HepG2 (cell line): ENCODE measurements around the gene PCYT2. TPM values are rescaled to one million over a fixed set of nuclear protein-coding genes. Genes with fewer than 3 reads are reported as not detected.

Experiments used
- ATAC-seq: fragments of 200-7000 bp; cut with Tn5 transposase; 3 replicates; pipeline ENCODE4 v1.9.1; 2020; ENCODE audit warnings: mild to moderate bottlenecking, moderate library complexity
- BruUV-seq: library from RNA; stranded (reverse); fragments of 400-500 nt; replicated peaks from 2 replicates; lab custom pipeline; 2021; lab: Mats Ljungman, UMichigan
- CTCF ChIA-PET: fragments of 300-600 bp; formaldehyde crosslinking; extraction: SDS; loops from one replicate; lab custom pipeline; 2021; ENCODE audit warnings: low total read pairs, inconsistent platforms, low intra/inter-chr PET ratio; lab: Yijun Ruan, JAX
- POLR2A ChIA-PET: fragments of 350-600 bp; sonication (Branson Sonifier 250); formaldehyde crosslinking; loops from one replicate; lab custom pipeline; 2020; ENCODE audit warnings: antibody characterized with exemption, inconsistent platforms; lab: Yijun Ruan, JAX
- DNase-seq: peaks from one replicate; pipeline ENCODE4 v3.0.0-alpha.2; 2015; ENCODE audit warnings: low spot score
- FAIRE-seq: peaks from 3 replicates; lab custom pipeline; 2011; peaks lifted over from hg19 to GRCh38; lab: Jason Lieb, UNC
- H2AFZ ChIP-seq: one replicate; pipeline ENCODE4 v1.6.1; 2011; ENCODE audit warnings: low read length, inconsistent platforms
- H3K27ac ChIP-seq: fragments of 300-600 bp; 3 replicates; pipeline ENCODE4 v1.8.0; 2011; ENCODE audit warnings: mixed run types, mild to moderate bottlenecking, mixed read lengths, low read length, inconsistent platforms; ENCODE audit not compliant: insufficient read depth; ENCODE audit errors: extremely low read length
- H3K27me3 ChIP-seq, 2 experiments: fragments of 200-600 bp in 1 of 2; 2 replicates in 1 of 2; 3 replicates in 1 of 2; pipeline versions ENCODE4 v1.6.0 to v1.8.0; 2011; ENCODE audit warnings: low read length in 2 of 2, mild to moderate bottlenecking in 2 of 2, moderate library complexity in 2 of 2, inconsistent platforms in 1 of 2; ENCODE audit not compliant: insufficient read depth in 2 of 2, control insufficient read depth in 1 of 2
- H3K36me3 ChIP-seq, 2 experiments: fragments of 200-600 bp in 1 of 2; replicated peaks in 1 of 2; 2 replicates in 1 of 2; 3 replicates in 1 of 2; pipeline versions ENCODE4 v1.5.1 to v1.8.0; 2011; ENCODE audit warnings: low read length in 2 of 2, inconsistent platforms in 1 of 2; ENCODE audit not compliant: insufficient read depth in 2 of 2, control insufficient read depth in 1 of 2
- H3K4me1 ChIP-seq: 2 replicates; pipeline ENCODE4 v1.5.1; 2012; ENCODE audit warnings: low read length, inconsistent platforms; ENCODE audit not compliant: insufficient read depth
- H3K4me2 ChIP-seq: 2 replicates; pipeline ENCODE4 v1.6.0; 2011; ENCODE audit warnings: low read depth, low read length, inconsistent platforms
- H3K4me3 ChIP-seq, 3 experiments: fragments of 200-600 bp in 1 of 3; sonication (generic), shearing (Covaris generic) in 1 of 3; replicated peaks in 1 of 3; 2 replicates each; pipeline ENCODE4 v1.5.1; 2011 to 2016; ENCODE audit warnings: low read length in 3 of 3, inconsistent platforms in 2 of 3, low read depth in 2 of 3, mild to moderate bottlenecking in 2 of 3, control low read depth in 1 of 3, mixed read lengths in 1 of 3; ENCODE audit not compliant: insufficient read depth in 1 of 3
- H3K79me2 ChIP-seq: one replicate; pipeline ENCODE4 v1.6.1; 2011; ENCODE audit warnings: low read length, inconsistent platforms; ENCODE audit not compliant: insufficient read depth
- H3K9ac ChIP-seq: 2 replicates; pipeline ENCODE4 v1.6.0; 2011; ENCODE audit warnings: mild to moderate bottlenecking, low read depth, low read length, inconsistent platforms; ENCODE audit not compliant: insufficient read depth
- H3K9me3 ChIP-seq: 2 replicates; pipeline ENCODE4 v1.5.1; 2012; ENCODE audit warnings: mild to moderate bottlenecking, low read length
- H4K20me1 ChIP-seq: 2 replicates; pipeline ENCODE4 v1.6.0; 2011; ENCODE audit warnings: inconsistent platforms, mild to moderate bottlenecking, low read length, moderate library complexity; ENCODE audit not compliant: insufficient read depth
- ATM ChIP-seq: fragments of 450-650 bp; IDR thresholded peaks from 2 replicates; pipeline ENCODE4 v1.7.1; 2017; ENCODE audit warnings: mild to moderate bottlenecking, borderline replicate concordance
- BCL6 ChIP-seq: IDR thresholded peaks from 2 replicates; pipeline ENCODE4 v1.6.1; 2016; ENCODE audit warnings: missing genetic modification reagents, missing compliant biosample characterization
- GPBP1L1 ChIP-seq: sonication (generic); formaldehyde crosslinking; IDR thresholded peaks from 2 replicates; pipeline ENCODE4 v1.5.0; 2020; ENCODE audit warnings: mild to moderate bottlenecking, missing genetic modification reagents
- IRF9 ChIP-seq: sonication (generic); formaldehyde crosslinking; IDR thresholded peaks from 2 replicates; pipeline ENCODE4 v1.8.0; 2022; ENCODE audit warnings: missing genetic modification reagents, mild to moderate bottlenecking, borderline replicate concordance
- KDM2A ChIP-seq: sonication (generic); formaldehyde crosslinking; IDR thresholded peaks from 2 replicates; pipeline ENCODE4 v1.4.0; 2020; ENCODE audit warnings: low read depth, missing genetic modification reagents, borderline replicate concordance
- KLF16 ChIP-seq, 2 experiments: sonication (generic) in 1 of 2; formaldehyde crosslinking in 1 of 2; IDR thresholded peaks; 2 replicates each; pipeline versions ENCODE4 v1.6.1 to v1.8.0; 2016 to 2023; ENCODE audit warnings: missing genetic modification reagents in 2 of 2, missing compliant biosample characterization in 1 of 2
- MYNN ChIP-seq: sonication (generic); formaldehyde crosslinking; IDR thresholded peaks from 2 replicates; pipeline ENCODE4 v1.4.0; 2020; ENCODE audit warnings: mild to moderate bottlenecking, low read depth, missing genetic modification reagents
- NR2F6 ChIP-seq, 2 experiments: IDR thresholded peaks; 2 replicates each; pipeline ENCODE4 v1.6.1; 2016; ENCODE audit warnings: antibody characterized with exemption in 1 of 2, mild to moderate bottlenecking in 1 of 2
- PRDM10 ChIP-seq: sonication (generic); formaldehyde crosslinking; IDR thresholded peaks from 2 replicates; pipeline ENCODE4 v1.4.0; 2020; ENCODE audit warnings: low read depth, missing genetic modification reagents
- SMARCC2 ChIP-seq: fragments of 450-650 bp; IDR thresholded peaks from 2 replicates; pipeline ENCODE4 v1.6.1; 2017; ENCODE audit warnings: antibody characterized with exemption, mild to moderate bottlenecking
- SMYD3 ChIP-seq: sonication (generic); formaldehyde crosslinking; IDR thresholded peaks from 2 replicates; pipeline ENCODE4 v1.8.1; 2023; ENCODE audit warnings: mild to moderate bottlenecking, missing genetic modification reagents
- SYNCRIP ChIP-seq: fragments of 200-400 bp; formaldehyde crosslinking; IDR thresholded peaks from 2 replicates; pipeline ENCODE4 v1.6.1; 2018; ENCODE audit warnings: mild to moderate bottlenecking, low read depth, low read length; ENCODE audit not compliant: insufficient read depth
- ZBTB38 ChIP-seq: sonication (generic); formaldehyde crosslinking; IDR thresholded peaks from 2 replicates; pipeline ENCODE4 v1.5.1; 2020; ENCODE audit warnings: mild to moderate bottlenecking, missing genetic modification reagents
- ZNF143 ChIP-seq: sonication (generic); formaldehyde crosslinking; IDR thresholded peaks from 2 replicates; pipeline ENCODE4 v1.4.0; 2020; ENCODE audit warnings: missing genetic modification reagents
- ZNF230 ChIP-seq: sonication (generic); formaldehyde crosslinking; IDR thresholded peaks from 2 replicates; pipeline ENCODE4 v1.4.0; 2020; ENCODE audit warnings: mild to moderate bottlenecking, missing genetic modification reagents
- ZNF343 ChIP-seq: sonication (generic); formaldehyde crosslinking; IDR thresholded peaks from 2 replicates; pipeline ENCODE4 v1.4.0; 2020; ENCODE audit warnings: mild to moderate bottlenecking, missing genetic modification reagents
- ZNF749 ChIP-seq: sonication (generic); formaldehyde crosslinking; IDR thresholded peaks from 2 replicates; pipeline ENCODE4 v1.8.0; 2022; ENCODE audit warnings: mild to moderate bottlenecking, missing genetic modification reagents, moderate library complexity, borderline replicate concordance
- WGBS: methylation state at CpG from one replicate; pipeline ENCODE4 v1.1.6; 2017; ENCODE audit warnings: low lambda C conversion rate; 5-methylcytosine and 5-hydroxymethylcytosine counted together
- in situ Hi-C: cut with HindIII; loops from 2 replicates; pipeline ENCODE4 v1.10.0; 2017; ENCODE audit warnings: low pct_unique_long_range_greater_than_20kb; ENCODE audit not compliant: extremely low pct_ligation_motif_present
- intact Hi-C: fragments of 100-400 bp; cut with micrococcal nuclease; formaldehyde crosslinking; loops from one replicate; pipeline ENCODE4 v1.10.0; 2022; ENCODE audit not compliant: unreplicated experiment
- polyA plus RNA-seq, 8 experiments: library from polyadenylated mRNA; depleted of rRNA in 3 of 8; stranded (reverse) in 7 of 8; unstranded in 1 of 8; fragments of >200 nt; fragmentation: Illumina TruSeq in 4 of 8; extraction: Trizol in 4 of 8; gene quantifications; 2 replicates each; pipeline versions ENCODE4 v1.2.1 to v1.2.3, GENCODE V29; 2011 to 2016; ENCODE audit warnings: low read depth in 4 of 8, missing spikeins in 1 of 8, mixed read lengths in 1 of 8; ENCODE audit not compliant: insufficient read depth in 1 of 8
- total RNA-seq, 5 experiments: library from RNA; depleted of rRNA; stranded (reverse); fragments of >200 nt; fragmentation: Illumina TruSeq; extraction: Trizol; gene quantifications; 2 replicates each; pipeline ENCODE4 v1.2.3, GENCODE V29; 2016; ENCODE audit warnings: low read depth in 1 of 5

PCYT2 gene
- total and polyA plus RNA-seq, 2 of the 13 experiments (the other 11 are each of a cell fraction or from before 2014, with no cell fraction given) = 147 to 297 TPM

DNA sequence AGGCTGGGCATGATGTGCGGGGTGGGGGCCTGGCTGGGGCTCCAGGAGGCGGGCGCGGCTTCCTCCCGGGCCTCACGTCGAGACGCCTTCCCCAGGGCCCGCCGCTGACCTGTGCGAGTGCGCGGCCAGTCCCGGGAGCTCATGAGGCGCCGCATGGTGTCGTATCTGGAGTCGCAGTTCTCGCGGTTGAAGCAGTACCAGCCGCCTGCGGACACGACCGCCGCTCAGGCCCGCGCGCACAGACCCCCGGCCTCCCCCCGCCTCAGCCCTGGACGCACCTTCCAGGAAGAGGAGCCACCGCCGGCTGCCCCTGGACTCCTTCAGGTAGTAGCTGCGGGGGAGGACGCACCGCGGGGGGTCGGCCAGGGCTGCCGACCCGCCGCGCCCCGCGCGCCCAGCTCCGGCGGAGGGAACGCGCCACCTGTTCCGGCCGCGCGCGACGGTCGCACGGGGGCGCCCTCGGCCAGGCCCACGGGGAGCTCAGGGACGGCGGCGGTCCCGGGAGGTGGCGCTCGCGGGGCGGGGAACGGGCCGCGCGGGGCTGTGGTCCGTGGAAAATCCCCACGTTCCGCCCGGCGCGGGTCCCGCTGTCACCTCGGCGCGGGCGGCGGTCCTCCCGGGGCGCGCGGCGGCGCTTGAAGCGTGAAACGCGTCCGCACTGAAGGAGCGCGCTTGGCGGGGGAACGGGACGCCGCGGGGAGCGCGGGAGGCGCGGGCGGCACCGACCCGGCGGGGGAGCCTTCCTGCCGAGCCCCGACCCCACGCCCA is 48.3 kb upstream of the PCYT2 start:
- WGBS = 1% methylated on average over 11 of the region's 112 CpGs
- intact Hi-C loops (loop anchor here (2.0 kb wide), 1 partner anchor 35 kb away; no protein-coding TSS in a partner anchor), in situ Hi-C loops (loop anchor here (5.0 kb wide), 2 partner anchors 38 to 63 kb away; partner anchors contain the start of genes CENPX and LRRC45)
- TF ChIP-seq NR2F6 (IDR thresholded peaks at IDR 0.05) (no peak), NR2F6 (CRISPR knock-in tag; IDR thresholded peaks at IDR 0.05) (no peak), ZNF143 (no peak), MYNN (no peak), SMYD3 (no peak), BCL6 (0 out of 2 replicates have a peak, but pooled peaks have one; percentile 11), SMARCC2 (no peak), PRDM10 (CRISPR knock-in tag) (no peak), ATM (no peak), IRF9 (CRISPR knock-in tag) (no peak; the same call in 1 of the 2 replicates), KLF16 (CRISPR knock-in tag; IDR thresholded peaks at IDR 0.05) (no peak), GPBP1L1 (CRISPR knock-in tag) (no peak), ZBTB38 (peak; percentile 77), ZNF343 (CRISPR knock-in tag) (no peak; the same call in 1 of the 2 replicates), ZNF749 (CRISPR knock-in tag) (no peak; the same call in 1 of the 2 replicates), SYNCRIP (no peak), ZNF230 (CRISPR knock-in tag) (no peak), KDM2A (CRISPR knock-in tag) (no peak; the same call in 1 of the 2 replicates)

More for the DNA sequence above, 48.3 kb upstream of the PCYT2 start:
- ATAC-seq (peak; percentile 49), FAIRE-seq (no peak), DNase-seq (peak; percentile 40)
- BruUV-seq = no TSS peak
- Histone ChIP-seq H3K4me1 (peaks cover 70% of the 10 kb centered on the region), H3K79me2 (peaks cover 63% of the 10 kb centered on the region), H3K27me3 (no peaks in the 10 kb centered on the region; a peak in 1 of 5 replicates), H3K4me3 (peak overlapping the region; percentile 95 to 97 (median 96)), H2AFZ (no peak overlapping the region), H3K9me3 (no peaks in the 10 kb centered on the region), H4K20me1 (peaks cover 21% of the 10 kb centered on the region), H3K36me3 (peaks cover 26 to 46% of the 10 kb centered on the region in 2 experiments), H3K9ac (peak overlapping the region; percentile 99), H3K27ac (peak overlapping the region; percentile 86), H3K4me2 (peak overlapping the region; percentile 99)
- ChIA-PET CTCF (interaction anchor here (1.0 to 4.7 kb wide), 10 partner anchors 10 to 78 kb away, joined by 4 to 181 read pairs (median 20); partner anchors contain the start of genes ASPSCR1, CENPX, DCXR and LRRC45), POLR2A (interaction anchor here (0.6 to 7.0 kb wide), 13 partner anchors 8 to 78 kb away, joined by 3 to 406 read pairs (median 15); partner anchors contain the start of genes ASPSCR1, CENPX, DCXR and LRRC45)
